ENCODE results near the gene KIF20B.

The KIF20B gene

GRCh38 chr10:89669985-89670384 lies 31.4 kb upstream of the KIF20B start:
- Histone ChIP-seq H3K9me3 (ENCODE audit: control insufficient read depth, insufficient read depth, low read length) (no peaks in the 10 kb centered on the region), H3K4me1 (ENCODE audit: insufficient read depth, low read length) (peaks cover 10% of the 10 kb centered on the region; the same call in 1 of the 2 replicates), H3K9ac (ENCODE audit: low read depth, low read length) (no peak overlapping the region)

GRCh38 chr10:89670926-89671325 lies 30.5 kb upstream of the KIF20B start:
- no peaks in the 10 kb centered on the region for H3K36me3 ChIP-seq (ENCODE audit: insufficient read depth, low read length)
- peaks cover 10% of the 10 kb centered on the region; the same call in 1 of the 2 replicates for H3K4me1 ChIP-seq (ENCODE audit: insufficient read depth, low read length)
- H3K9me3 ChIP-seq (ENCODE audit: control insufficient read depth, insufficient read depth, low read length): no peaks in the 10 kb centered on the region
- H3K9ac ChIP-seq (ENCODE audit: low read depth, low read length): no peak overlapping the region

More at GRCh38 chr10:89669985-89670384, 31.4 kb upstream of the KIF20B start:
- no peaks in the 10 kb centered on the region for H3K36me3 ChIP-seq (ENCODE audit: insufficient read depth, low read length)

- H3K9ac ChIP-seq (ENCODE audit: low read depth, low read length): no peak overlapping the region
- no peaks in the 10 kb centered on the region for H3K9me3 ChIP-seq (ENCODE audit: control insufficient read depth, insufficient read depth, low read length)
- no peaks in the 10 kb centered on the region for H3K36me3 ChIP-seq (ENCODE audit: insufficient read depth, low read length)
- H3K4me1 ChIP-seq (ENCODE audit: insufficient read depth, low read length): peaks cover 10% of the 10 kb centered on the region; the same call in 1 of the 2 replicates
Observed at GRCh38 chr10:89677341-89677740, 24.0 kb upstream of the KIF20B start.

- Histone ChIP-seq H3K9me3 (ENCODE audit: control insufficient read depth, insufficient read depth, low read length) (no peaks in the 10 kb centered on the region), H3K4me1 (ENCODE audit: insufficient read depth, low read length) (no peaks in the 10 kb centered on the region), H3K9ac (ENCODE audit: low read depth, low read length) (no peak overlapping the region), H3K36me3 (ENCODE audit: insufficient read depth, low read length) (no peaks in the 10 kb centered on the region)
Observed at GRCh38 chr10:89679986-89680385, 21.4 kb upstream of the KIF20B start.

- no peaks in the 10 kb centered on the region for H3K9me3 ChIP-seq (ENCODE audit: control insufficient read depth, insufficient read depth, low read length)
- no peak overlapping the region for H3K9ac ChIP-seq (ENCODE audit: low read depth, low read length)
- no peaks in the 10 kb centered on the region for H3K4me1 ChIP-seq (ENCODE audit: insufficient read depth, low read length)
- H3K36me3 ChIP-seq (ENCODE audit: insufficient read depth, low read length): no peaks in the 10 kb centered on the region
Observed at GRCh38 chr10:89683883-89684282, 17.5 kb upstream of the KIF20B start.

GRCh38 chr10:89684604-89685003 lies 16.8 kb upstream of the KIF20B start:
- Histone ChIP-seq H3K9ac (ENCODE audit: low read depth, low read length) (no peak overlapping the region), H3K36me3 (ENCODE audit: insufficient read depth, low read length) (no peaks in the 10 kb centered on the region), H3K9me3 (ENCODE audit: control insufficient read depth, insufficient read depth, low read length) (no peaks in the 10 kb centered on the region), H3K4me1 (ENCODE audit: insufficient read depth, low read length) (no peaks in the 10 kb centered on the region)

GRCh38 chr10:89685936-89686335 lies 15.5 kb upstream of the KIF20B start:
- no peak overlapping the region for H3K9ac ChIP-seq (ENCODE audit: low read depth, low read length)
- no peaks in the 10 kb centered on the region for H3K36me3 ChIP-seq (ENCODE audit: insufficient read depth, low read length)
- no peaks in the 10 kb centered on the region for H3K9me3 ChIP-seq (ENCODE audit: control insufficient read depth, insufficient read depth, low read length)
- no peaks in the 10 kb centered on the region for H3K4me1 ChIP-seq (ENCODE audit: insufficient read depth, low read length)

- H3K9me3 ChIP-seq (ENCODE audit: control insufficient read depth, insufficient read depth, low read length): no peaks in the 10 kb centered on the region
- no peaks in the 10 kb centered on the region for H3K36me3 ChIP-seq (ENCODE audit: insufficient read depth, low read length)
- no peaks in the 10 kb centered on the region for H3K4me1 ChIP-seq (ENCODE audit: insufficient read depth, low read length)
- no peak overlapping the region for H3K9ac ChIP-seq (ENCODE audit: low read depth, low read length)
Observed at GRCh38 chr10:89690027-89690426, 11.4 kb upstream of the KIF20B start.

GRCh38 chr10:89692416-89692815 lies 9.0 kb upstream of the KIF20B start:
- H3K4me1 ChIP-seq (ENCODE audit: insufficient read depth, low read length): peaks cover 4% of the 10 kb centered on the region; the same call in 1 of the 2 replicates
- H3K9ac ChIP-seq (ENCODE audit: low read depth, low read length): no peak overlapping the region
- H3K9me3 ChIP-seq (ENCODE audit: control insufficient read depth, insufficient read depth, low read length): no peaks in the 10 kb centered on the region
- H3K36me3 ChIP-seq (ENCODE audit: insufficient read depth, low read length): no peaks in the 10 kb centered on the region

- H3K4me1 ChIP-seq (ENCODE audit: insufficient read depth, low read length): peaks cover 4% of the 10 kb centered on the region; the same call in 1 of the 2 replicates
- no peak overlapping the region for H3K9ac ChIP-seq (ENCODE audit: low read depth, low read length)
- no peaks in the 10 kb centered on the region for H3K36me3 ChIP-seq (ENCODE audit: insufficient read depth, low read length)
- H3K9me3 ChIP-seq (ENCODE audit: control insufficient read depth, insufficient read depth, low read length): no peaks in the 10 kb centered on the region
Observed at GRCh38 chr10:89693176-89693575, 8.2 kb upstream of the KIF20B start.

- Histone ChIP-seq H3K9ac (ENCODE audit: low read depth, low read length) (no peak overlapping the region), H3K36me3 (ENCODE audit: insufficient read depth, low read length) (no peaks in the 10 kb centered on the region), H3K9me3 (ENCODE audit: control insufficient read depth, insufficient read depth, low read length) (no peaks in the 10 kb centered on the region), H3K4me1 (ENCODE audit: insufficient read depth, low read length) (peaks cover 4% of the 10 kb centered on the region; the same call in 1 of the 2 replicates)
Observed at GRCh38 chr10:89695307-89695706, 6.1 kb upstream of the KIF20B start.

GRCh38 chr10:89697946-89698345 lies 3.4 kb upstream of the KIF20B start:
- no peaks in the 10 kb centered on the region for H3K9me3 ChIP-seq (ENCODE audit: control insufficient read depth, insufficient read depth, low read length)
- peaks cover 11% of the 10 kb centered on the region for H3K4me1 ChIP-seq (ENCODE audit: insufficient read depth, low read length)
- H3K36me3 ChIP-seq (ENCODE audit: insufficient read depth, low read length): no peaks in the 10 kb centered on the region
- H3K9ac ChIP-seq (ENCODE audit: low read depth, low read length): no peak overlapping the region

- Histone ChIP-seq H3K36me3 (ENCODE audit: insufficient read depth, low read length) (no peaks in the 10 kb centered on the region), H3K4me1 (ENCODE audit: insufficient read depth, low read length) (peaks cover 15% of the 10 kb centered on the region), H3K9me3 (ENCODE audit: control insufficient read depth, insufficient read depth, low read length) (no peaks in the 10 kb centered on the region), H3K9ac (ENCODE audit: low read depth, low read length) (no peak overlapping the region)
Observed at GRCh38 chr10:89699581-89700064, 1.8 kb upstream of the KIF20B start.

- peak overlapping the region; percentile 84 for H3K9ac ChIP-seq (ENCODE audit: low read depth, low read length)
- peaks cover 13% of the 10 kb centered on the region for H3K4me1 ChIP-seq (ENCODE audit: insufficient read depth, low read length)
Observed at GRCh38 chr10:89700923-89701241, 508 bp upstream of the KIF20B start.

GRCh38 chr10:89702121-89702480 lies 711 bp downstream of the KIF20B start:
- Histone ChIP-seq H3K9ac (ENCODE audit: low read depth, low read length) (peak overlapping the region; percentile 84), H3K36me3 (ENCODE audit: insufficient read depth, low read length) (0 out of 2 replicates have a peak, but pooled peaks cover 2% of the 10 kb centered on the region), H3K9me3 (ENCODE audit: control insufficient read depth, insufficient read depth, low read length) (no peaks in the 10 kb centered on the region), H3K4me1 (ENCODE audit: insufficient read depth, low read length) (peaks cover 11% of the 10 kb centered on the region)

More at GRCh38 chr10:89700923-89701241, 508 bp upstream of the KIF20B start:
- Histone ChIP-seq H3K36me3 (ENCODE audit: insufficient read depth, low read length) (0 out of 2 replicates have a peak, but pooled peaks cover 2% of the 10 kb centered on the region), H3K9me3 (ENCODE audit: control insufficient read depth, insufficient read depth, low read length) (no peaks in the 10 kb centered on the region)

GRCh38 chr10:89705466-89705865 lies 4.1 kb downstream of the KIF20B start:
- Histone ChIP-seq H3K36me3 (ENCODE audit: insufficient read depth, low read length) (0 out of 2 replicates have a peak, but pooled peaks cover 2% of the 10 kb centered on the region), H3K9me3 (ENCODE audit: control insufficient read depth, insufficient read depth, low read length) (no peaks in the 10 kb centered on the region), H3K4me1 (ENCODE audit: insufficient read depth, low read length) (peaks cover 11% of the 10 kb centered on the region), H3K9ac (ENCODE audit: low read depth, low read length) (no peak overlapping the region)

All from ES-I3 (cell line).